SJCRH30 (cell line): ENCODE measurements around the gene RPS6KA3. TPM values are rescaled to one million over a fixed set of nuclear protein-coding genes. Genes with fewer than 3 reads are reported as not detected.
A peak's percentile ranks its signal among the peaks of the same experiment; 100 is the strongest.
"Not testable (repeated sequence)": the region's sequence is repeated elsewhere in the genome, so short reads cannot be mapped to it uniquely, and the experiment has no call there.

ENCODE experiments used
- DNase-seq, 2 experiments: peaks; one replicate each; pipeline ENCODE4 v3.0.0-alpha.2; 2015 to 2020
- H3K27ac ChIP-seq: fragments of 250-450 bp; sonication (Bioruptor Pico); 2 replicates; pipeline ENCODE4 v1.5.1; 2020; ENCODE audit warnings: mild to moderate bottlenecking, moderate library complexity
- H3K27me3 ChIP-seq: fragments of 250-450 bp; sonication (Bioruptor Pico); 2 replicates; pipeline ENCODE4 v1.5.1; 2020; ENCODE audit warnings: mild to moderate bottlenecking, moderate library complexity
- H3K36me3 ChIP-seq: fragments of 250-450 bp; sonication (Bioruptor Pico); 2 replicates; pipeline ENCODE4 v1.5.1; 2020; ENCODE audit warnings: mild to moderate bottlenecking, moderate library complexity
- H3K4me1 ChIP-seq: fragments of 250-450 bp; sonication (Bioruptor Pico); 2 replicates; pipeline ENCODE4 v1.5.1; 2020; ENCODE audit warnings: mild to moderate bottlenecking, moderate library complexity
- H3K4me3 ChIP-seq: fragments of 250-450 bp; sonication (Bioruptor Pico); 2 replicates; pipeline ENCODE4 v1.5.1; 2020; ENCODE audit warnings: mild to moderate bottlenecking, moderate library complexity
- H3K9me3 ChIP-seq: fragments of 250-450 bp; sonication (Bioruptor Pico); replicated peaks from 2 replicates; pipeline ENCODE4 v1.5.1; 2020; ENCODE audit warnings: mild to moderate bottlenecking, moderate library complexity
- total RNA-seq: library from RNA; depleted of rRNA; stranded (reverse); fragments of >200 nt; shearing (Covaris generic); gene quantifications from 2 replicates; pipeline ENCODE4 v1.2.3, GENCODE V29; 2014

RPS6KA3 gene
- total RNA-seq, 1 experiment from 2014 or later, result 92.0 TPM

DNA sequence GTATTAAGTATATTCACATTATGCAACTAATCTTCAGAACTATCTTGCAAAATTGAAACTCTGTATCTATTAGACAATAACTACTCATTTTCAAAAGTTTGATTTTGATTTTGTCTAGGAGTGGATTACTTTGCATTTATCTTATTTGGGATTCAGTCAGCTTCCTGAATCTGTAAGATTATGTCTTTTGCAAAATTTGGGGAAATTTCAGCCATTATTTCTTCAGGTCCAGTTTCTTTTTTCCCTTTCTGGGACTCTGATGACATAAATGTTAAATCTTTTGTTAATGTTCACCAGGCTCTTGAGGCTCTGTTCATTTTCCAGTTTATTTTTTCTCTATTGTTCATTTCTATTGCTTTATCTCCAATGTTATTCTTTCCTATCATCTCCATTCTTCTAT is 15.0 kb downstream of the RPS6KA3 start:
- H3K27ac ChIP-seq, result no peak overlapping the region
- H3K27me3 ChIP-seq, result no peaks in the 10 kb centered on the region
- no peak for DNase-seq
- H3K9me3 ChIP-seq, result no peaks in the 10 kb centered on the region
- no peak overlapping the region for H3K4me3 ChIP-seq
- H3K4me1 ChIP-seq, result no peaks in the 10 kb centered on the region
- peaks cover 15% of the 10 kb centered on the region; the same call in 1 of the 2 replicates for H3K36me3 ChIP-seq

DNA sequence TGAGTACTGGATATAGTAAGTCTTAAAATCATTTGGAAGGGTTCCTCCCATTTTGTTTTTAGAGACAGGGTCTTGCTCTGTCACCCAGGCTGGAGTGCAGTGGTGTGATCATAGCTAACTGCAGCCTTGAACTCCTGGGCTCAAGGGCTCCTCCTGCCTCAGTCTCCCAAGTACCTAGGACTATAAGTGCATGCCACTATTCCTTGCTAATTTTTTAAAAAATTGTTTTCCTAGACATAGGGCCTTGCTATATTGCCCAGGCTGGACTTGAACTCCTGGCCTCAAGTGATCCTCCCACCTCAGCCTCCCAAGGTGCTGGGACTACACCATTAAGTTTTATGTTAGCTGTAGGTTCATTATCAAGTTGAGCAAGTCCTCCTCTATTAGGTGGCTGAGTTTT is 16.6 kb downstream of the RPS6KA3 start:
- not testable (repeated sequence) for DNase-seq, H3K4me1 ChIP-seq, H3K9me3 ChIP-seq, H3K27me3 ChIP-seq, H3K4me3 ChIP-seq, H3K27ac ChIP-seq
- peaks cover 15% of the 10 kb centered on the region; the same call in 1 of the 2 replicates for H3K36me3 ChIP-seq

DNA sequence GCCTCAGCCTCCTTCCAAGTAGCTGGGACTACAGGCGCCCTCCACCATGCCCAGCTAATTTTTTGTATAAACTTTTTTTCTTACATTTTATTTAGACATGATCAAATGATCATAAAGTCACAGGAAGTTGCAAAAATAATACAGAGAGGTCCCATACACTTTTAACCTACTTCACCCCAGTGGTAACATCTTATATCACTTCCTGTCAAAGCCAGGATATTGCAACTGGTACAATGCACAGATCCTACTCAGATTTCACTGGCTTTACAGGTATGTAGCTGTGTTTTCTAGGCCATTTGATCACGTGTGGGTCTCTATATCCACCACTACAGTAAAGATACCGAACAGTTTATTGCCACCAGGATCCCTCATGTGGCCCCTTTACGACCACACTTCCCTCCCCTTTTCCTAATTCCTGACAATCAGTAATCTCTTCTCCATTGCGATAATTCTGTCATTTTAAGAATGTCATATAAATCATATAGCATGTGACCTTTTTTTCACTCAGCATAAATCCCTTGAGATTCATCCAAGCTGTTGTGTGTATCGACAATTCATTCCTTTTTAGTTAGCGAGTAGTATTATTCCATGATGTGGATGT is 18.0 kb downstream of the RPS6KA3 start:
- Histone ChIP-seq H3K27me3 (no peaks in the 10 kb centered on the region), H3K27ac (no peak overlapping the region), H3K4me3 (no peak overlapping the region), H3K36me3 (peaks cover 15% of the 10 kb centered on the region; the same call in 1 of the 2 replicates), H3K9me3 (no peaks in the 10 kb centered on the region), H3K4me1 (no peaks in the 10 kb centered on the region)
- DNase-seq, result no peak

DNA sequence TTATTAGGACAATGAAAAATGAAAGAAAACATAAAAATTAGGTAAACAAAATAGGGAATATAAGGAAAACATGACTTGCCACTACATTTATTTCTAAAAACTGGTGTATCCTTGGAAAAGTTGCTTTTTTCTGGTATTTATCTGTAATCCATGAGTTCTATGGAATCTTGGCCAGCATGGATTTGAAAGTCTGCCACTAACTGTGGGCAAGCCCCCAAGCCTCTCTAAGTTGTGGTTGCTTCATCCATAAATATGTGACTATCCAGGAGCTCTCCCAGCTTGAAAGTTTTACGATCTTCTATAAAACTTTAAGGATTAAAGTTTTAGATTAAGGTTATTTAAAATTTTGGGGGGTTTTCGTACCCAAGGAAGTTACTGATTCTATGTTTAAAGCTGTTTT is 21.8 kb downstream of the RPS6KA3 start:
- Histone ChIP-seq H3K36me3 (peaks cover 15% of the 10 kb centered on the region), H3K27ac (no peak overlapping the region), H3K4me3 (no peak overlapping the region), H3K27me3 (no peaks in the 10 kb centered on the region), H3K9me3 (0 out of 2 replicates have a peak, but pooled peaks cover 3% of the 10 kb centered on the region), H3K4me1 (no peaks in the 10 kb centered on the region)
- peak in 1 of 2 experiments; percentile 15 for DNase-seq

- no peak for DNase-seq
- no peaks in the 10 kb centered on the region for H3K4me1 ChIP-seq
- H3K27ac ChIP-seq, result no peak overlapping the region
- H3K9me3 ChIP-seq, result 0 out of 2 replicates have a peak, but pooled peaks cover 3% of the 10 kb centered on the region
- no peak overlapping the region for H3K4me3 ChIP-seq
- H3K36me3 ChIP-seq, result peaks cover 23% of the 10 kb centered on the region
- H3K27me3 ChIP-seq, result no peaks in the 10 kb centered on the region
Measured at GRCh38 chrX:20240201-20240600, 26.5 kb downstream of the RPS6KA3 start.

GRCh38 chrX:20237864-20238263 is 28.8 kb downstream of the RPS6KA3 start:
- no peak for DNase-seq
- H3K4me3 ChIP-seq, result no peak overlapping the region
- no peaks in the 10 kb centered on the region for H3K27me3 ChIP-seq
- 0 out of 2 replicates have a peak, but pooled peaks cover 3% of the 10 kb centered on the region for H3K9me3 ChIP-seq
- H3K36me3 ChIP-seq, result peaks cover 38% of the 10 kb centered on the region
- H3K4me1 ChIP-seq, result no peaks in the 10 kb centered on the region
- no peak overlapping the region for H3K27ac ChIP-seq

- no peaks in the 10 kb centered on the region for H3K4me1 ChIP-seq
- H3K9me3 ChIP-seq, result no peaks in the 10 kb centered on the region
Measured at GRCh38 chrX:20235755-20236154, 31.0 kb downstream of the RPS6KA3 start.

DNA sequence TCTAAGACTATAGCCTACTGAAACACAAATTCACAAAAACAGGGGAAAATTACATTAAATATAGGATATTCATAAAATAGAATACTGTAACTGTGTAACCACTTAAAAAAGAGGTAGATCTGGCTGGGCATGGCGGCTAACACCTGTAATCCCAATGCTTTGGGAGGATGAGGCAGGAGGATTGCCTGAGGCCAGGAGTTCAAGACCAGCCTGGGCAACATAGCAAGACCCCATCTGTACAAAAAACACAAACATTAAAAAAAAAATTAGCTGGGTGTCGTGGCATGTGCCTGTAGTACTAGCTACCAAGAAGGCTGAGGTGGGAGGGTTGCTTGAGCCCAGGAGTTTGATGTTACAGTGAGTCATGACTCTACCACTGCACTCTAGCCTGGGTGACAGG is 33.4 kb downstream of the RPS6KA3 start:
- Histone ChIP-seq H3K27ac (no peak overlapping the region), H3K27me3 (no peaks in the 10 kb centered on the region), H3K36me3 (peaks cover 38% of the 10 kb centered on the region), H3K4me1 (no peaks in the 10 kb centered on the region), H3K9me3 (no peaks in the 10 kb centered on the region), H3K4me3 (no peak overlapping the region)
- no peak for DNase-seq

More at GRCh38 chrX:20235755-20236154, 31.0 kb downstream of the RPS6KA3 start:
- H3K27me3 ChIP-seq, result no peaks in the 10 kb centered on the region
- H3K4me3 ChIP-seq, result no peak overlapping the region
- peaks cover 41% of the 10 kb centered on the region for H3K36me3 ChIP-seq
- DNase-seq, result no peak
- H3K27ac ChIP-seq, result no peak overlapping the region

DNA sequence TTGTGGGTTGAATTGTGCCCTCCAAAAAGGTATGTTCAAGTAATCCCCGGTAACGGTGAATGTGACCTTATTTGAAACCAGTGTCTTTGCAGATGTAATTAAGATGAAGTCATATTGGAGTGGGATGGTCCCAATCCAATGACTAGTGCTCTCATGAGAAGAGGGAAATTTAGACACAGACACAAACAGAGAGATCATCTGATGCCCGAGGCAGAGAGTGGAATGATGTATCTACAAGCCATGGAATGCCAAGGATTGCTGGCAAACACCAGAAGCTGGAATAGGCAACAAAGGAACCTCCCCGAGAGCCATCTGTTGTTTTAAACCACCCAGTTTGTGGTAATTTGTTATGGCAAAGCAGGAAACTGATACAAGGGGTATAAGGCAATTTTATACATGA is 35.1 kb downstream of the RPS6KA3 start:
- Histone ChIP-seq H3K4me1 (no peaks in the 10 kb centered on the region), H3K36me3 (peaks cover 38% of the 10 kb centered on the region), H3K4me3 (no peak overlapping the region), H3K9me3 (no peaks in the 10 kb centered on the region), H3K27me3 (no peaks in the 10 kb centered on the region), H3K27ac (no peak overlapping the region)
- DNase-seq, result no peak

- no peak for DNase-seq
- Histone ChIP-seq H3K4me3 (no peak overlapping the region), H3K27ac (no peak overlapping the region), H3K36me3 (peaks cover 33% of the 10 kb centered on the region), H3K4me1 (no peaks in the 10 kb centered on the region), H3K27me3 (no peaks in the 10 kb centered on the region), H3K9me3 (no peaks in the 10 kb centered on the region)
Measured at GRCh38 chrX:20230406-20230805, 36.3 kb downstream of the RPS6KA3 start.

- H3K27me3 ChIP-seq, result no peaks in the 10 kb centered on the region
- peaks cover 26% of the 10 kb centered on the region for H3K36me3 ChIP-seq
- H3K4me3 ChIP-seq, result no peak overlapping the region
Measured at GRCh38 chrX:20229155-20229554, 37.6 kb downstream of the RPS6KA3 start.

DNA sequence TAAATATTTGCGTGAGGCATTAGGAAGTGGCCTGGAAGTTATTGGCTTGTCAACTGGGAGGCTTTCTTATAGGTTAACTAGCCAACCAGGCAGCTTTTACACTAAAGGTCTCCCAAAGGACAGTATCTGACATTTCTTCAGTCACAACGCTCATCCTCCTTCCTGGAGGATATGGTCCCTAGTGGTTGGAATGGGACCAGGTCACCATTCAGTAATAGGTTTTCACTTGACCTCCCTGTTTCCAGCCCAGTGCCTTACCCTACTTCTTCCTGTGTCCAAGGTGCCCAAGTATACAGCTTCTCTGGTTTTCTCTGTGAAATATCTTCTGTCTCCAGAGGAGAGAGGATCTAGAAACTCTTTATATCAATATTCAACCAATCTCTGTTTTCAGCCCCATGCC is 38.5 kb downstream of the RPS6KA3 start:
- Histone ChIP-seq H3K27ac (no peak overlapping the region), H3K9me3 (no peaks in the 10 kb centered on the region), H3K4me1 (no peaks in the 10 kb centered on the region), H3K36me3 (peaks cover 18% of the 10 kb centered on the region), H3K27me3 (no peaks in the 10 kb centered on the region), H3K4me3 (no peak overlapping the region)
- DNase-seq, result no peak

More at GRCh38 chrX:20229155-20229554, 37.6 kb downstream of the RPS6KA3 start:
- no peak overlapping the region for H3K27ac ChIP-seq
- H3K9me3 ChIP-seq, result no peaks in the 10 kb centered on the region
- DNase-seq, result no peak
- H3K4me1 ChIP-seq, result no peaks in the 10 kb centered on the region

DNA sequence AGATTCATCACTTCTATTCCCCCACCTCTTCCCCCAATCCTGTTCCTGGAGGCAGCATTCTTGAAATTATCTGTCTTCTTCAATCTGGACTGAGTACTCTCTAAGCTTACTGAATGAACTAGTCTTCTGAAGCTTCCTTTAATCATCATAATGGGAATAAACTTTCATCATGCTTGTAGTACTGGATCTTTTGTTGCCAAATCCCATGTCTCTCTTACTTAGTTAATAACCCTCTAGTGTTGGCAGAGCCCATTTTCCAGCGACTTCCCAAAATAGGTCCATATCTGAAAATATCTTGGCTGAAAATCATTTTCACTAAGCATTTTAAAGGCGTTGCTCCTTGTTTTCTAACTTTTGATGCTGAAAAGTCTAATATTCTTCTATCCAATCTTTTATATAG is 39.6 kb downstream of the RPS6KA3 start:
- no peak overlapping the region for H3K27ac ChIP-seq
- H3K4me1 ChIP-seq, result no peaks in the 10 kb centered on the region
- no peak for DNase-seq
- no peaks in the 10 kb centered on the region for H3K27me3 ChIP-seq
- H3K4me3 ChIP-seq, result no peak overlapping the region
- H3K36me3 ChIP-seq, result peaks cover 12% of the 10 kb centered on the region
- no peaks in the 10 kb centered on the region for H3K9me3 ChIP-seq

DNA sequence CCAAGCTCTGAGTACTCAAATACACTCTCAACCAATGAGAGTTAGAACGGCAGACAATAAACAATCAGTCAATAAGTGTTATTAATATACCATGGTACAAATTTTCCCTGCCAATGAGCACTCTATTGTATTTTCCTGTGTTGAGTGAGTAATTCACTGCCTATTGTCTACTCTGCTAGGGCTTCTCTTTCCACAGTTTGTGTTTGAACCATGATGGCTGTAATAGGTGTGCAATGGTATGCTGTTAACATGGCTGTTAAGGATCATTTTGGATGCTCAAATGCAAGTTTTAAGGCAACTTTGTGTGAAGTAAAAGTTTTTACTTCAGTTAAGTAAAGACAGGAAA is 41.2 kb downstream of the RPS6KA3 start:
- H3K36me3 ChIP-seq, result peaks cover 1% of the 10 kb centered on the region
- H3K27me3 ChIP-seq, result no peaks in the 10 kb centered on the region
- H3K9me3 ChIP-seq, result no peaks in the 10 kb centered on the region
- H3K4me1 ChIP-seq, result no peaks in the 10 kb centered on the region
- DNase-seq, result no peak
- H3K27ac ChIP-seq, result no peak overlapping the region
- H3K4me3 ChIP-seq, result no peak overlapping the region

GRCh38 chrX:20224814-20225487 is 41.8 kb downstream of the RPS6KA3 start:
- H3K4me3 ChIP-seq, result no peak overlapping the region
- H3K9me3 ChIP-seq, result no peaks in the 10 kb centered on the region
- H3K27ac ChIP-seq, result no peak overlapping the region
- no peaks in the 10 kb centered on the region for H3K4me1 ChIP-seq
- no peak for DNase-seq
- H3K36me3 ChIP-seq, result no peaks in the 10 kb centered on the region; the same call in none of the 2 replicates
- H3K27me3 ChIP-seq, result no peaks in the 10 kb centered on the region

GRCh38 chrX:20221902-20222301 is 44.8 kb downstream of the RPS6KA3 start:
- Histone ChIP-seq H3K4me3 (no peak overlapping the region), H3K27ac (no peak overlapping the region), H3K36me3 (no peaks in the 10 kb centered on the region; the same call in none of the 2 replicates), H3K27me3 (no peaks in the 10 kb centered on the region), H3K4me1 (peaks cover 15% of the 10 kb centered on the region), H3K9me3 (no peaks in the 10 kb centered on the region)
- DNase-seq, result no peak
